Measurements from ENCODE around the gene LMOD1.

The LMOD1 gene

GRCh38 chr1:201887116-201887866 is 59.1 kb downstream of the LMOD1 start:
- Histone ChIP-seq H3K9ac (ENCODE audit: low read depth, low read length) (no peak overlapping the region), H3K9me3 (ENCODE audit: control insufficient read depth, insufficient read depth, low read length) (no peaks in the 10 kb centered on the region), H3K4me1 (ENCODE audit: control insufficient read depth, insufficient read depth, low read length) (peaks cover 12% of the 10 kb centered on the region), H3K4me3 (ENCODE audit: low read depth, low read length) (no peak overlapping the region), H3K36me3 (ENCODE audit: control insufficient read depth, insufficient read depth, low read length) (peaks cover 4% of the 10 kb centered on the region), H3K27me3 (ENCODE audit: control insufficient read depth, insufficient read depth, low read length) (peaks cover 30% of the 10 kb centered on the region)

- H3K4me1 ChIP-seq (ENCODE audit: control insufficient read depth, insufficient read depth, low read length): peaks cover 18% of the 10 kb centered on the region
- no peaks in the 10 kb centered on the region for H3K9me3 ChIP-seq (ENCODE audit: control insufficient read depth, insufficient read depth, low read length)
- peaks cover 30% of the 10 kb centered on the region for H3K27me3 ChIP-seq (ENCODE audit: control insufficient read depth, insufficient read depth, low read length)
- H3K36me3 ChIP-seq (ENCODE audit: control insufficient read depth, insufficient read depth, low read length): peaks cover 4% of the 10 kb centered on the region
- no peak overlapping the region for H3K4me3 ChIP-seq (ENCODE audit: low read depth, low read length)
- no peak overlapping the region for H3K9ac ChIP-seq (ENCODE audit: low read depth, low read length)
Observed at GRCh38 chr1:201886103-201886885, 60.1 kb downstream of the LMOD1 start.

GRCh38 chr1:201885531-201886075 is 60.7 kb downstream of the LMOD1 start:
- Histone ChIP-seq H3K9ac (ENCODE audit: low read depth, low read length) (no peak overlapping the region), H3K4me1 (ENCODE audit: control insufficient read depth, insufficient read depth, low read length) (peaks cover 22% of the 10 kb centered on the region), H3K36me3 (ENCODE audit: control insufficient read depth, insufficient read depth, low read length) (peaks cover under 1% of the 10 kb centered on the region), H3K9me3 (ENCODE audit: control insufficient read depth, insufficient read depth, low read length) (no peaks in the 10 kb centered on the region), H3K4me3 (ENCODE audit: low read depth, low read length) (no peak overlapping the region), H3K27me3 (ENCODE audit: control insufficient read depth, insufficient read depth, low read length) (peaks cover 29% of the 10 kb centered on the region)

GRCh38 chr1:201884425-201884824 is 61.9 kb downstream of the LMOD1 start:
- no peak overlapping the region for H3K9ac ChIP-seq (ENCODE audit: low read depth, low read length)
- peaks cover 19% of the 10 kb centered on the region for H3K27me3 ChIP-seq (ENCODE audit: control insufficient read depth, insufficient read depth, low read length)
- peaks cover 19% of the 10 kb centered on the region for H3K4me1 ChIP-seq (ENCODE audit: control insufficient read depth, insufficient read depth, low read length)
- no peaks in the 10 kb centered on the region for H3K36me3 ChIP-seq (ENCODE audit: control insufficient read depth, insufficient read depth, low read length)
- no peak overlapping the region for H3K4me3 ChIP-seq (ENCODE audit: low read depth, low read length)
- no peaks in the 10 kb centered on the region for H3K9me3 ChIP-seq (ENCODE audit: control insufficient read depth, insufficient read depth, low read length)

- Histone ChIP-seq H3K9ac (ENCODE audit: low read depth, low read length) (no peak overlapping the region), H3K9me3 (ENCODE audit: control insufficient read depth, insufficient read depth, low read length) (no peaks in the 10 kb centered on the region), H3K27me3 (ENCODE audit: control insufficient read depth, insufficient read depth, low read length) (peaks cover 15% of the 10 kb centered on the region), H3K36me3 (ENCODE audit: control insufficient read depth, insufficient read depth, low read length) (no peaks in the 10 kb centered on the region), H3K4me3 (ENCODE audit: low read depth, low read length) (no peak overlapping the region), H3K4me1 (ENCODE audit: control insufficient read depth, insufficient read depth, low read length) (peaks cover 18% of the 10 kb centered on the region)
Observed at GRCh38 chr1:201883786-201884185, 62.6 kb downstream of the LMOD1 start.

- H3K9ac ChIP-seq (ENCODE audit: low read depth, low read length): no peak overlapping the region
- peaks cover 15% of the 10 kb centered on the region for H3K27me3 ChIP-seq (ENCODE audit: control insufficient read depth, insufficient read depth, low read length)
Observed at GRCh38 chr1:201883266-201883665, 63.1 kb downstream of the LMOD1 start.

GRCh38 chr1:201882665-201883132 is 63.6 kb downstream of the LMOD1 start:
- H3K36me3 ChIP-seq (ENCODE audit: control insufficient read depth, insufficient read depth, low read length): no peaks in the 10 kb centered on the region
- H3K4me3 ChIP-seq (ENCODE audit: low read depth, low read length): no peak overlapping the region
- H3K9ac ChIP-seq (ENCODE audit: low read depth, low read length): no peak overlapping the region
- peaks cover 17% of the 10 kb centered on the region for H3K4me1 ChIP-seq (ENCODE audit: control insufficient read depth, insufficient read depth, low read length)
- no peaks in the 10 kb centered on the region for H3K9me3 ChIP-seq (ENCODE audit: control insufficient read depth, insufficient read depth, low read length)
- H3K27me3 ChIP-seq (ENCODE audit: control insufficient read depth, insufficient read depth, low read length): peaks cover 10% of the 10 kb centered on the region

More at GRCh38 chr1:201883266-201883665, 63.1 kb downstream of the LMOD1 start:
- peaks cover 18% of the 10 kb centered on the region for H3K4me1 ChIP-seq (ENCODE audit: control insufficient read depth, insufficient read depth, low read length)
- no peaks in the 10 kb centered on the region for H3K36me3 ChIP-seq (ENCODE audit: control insufficient read depth, insufficient read depth, low read length)
- H3K4me3 ChIP-seq (ENCODE audit: low read depth, low read length): no peak overlapping the region
- no peaks in the 10 kb centered on the region for H3K9me3 ChIP-seq (ENCODE audit: control insufficient read depth, insufficient read depth, low read length)

- Histone ChIP-seq H3K9ac (ENCODE audit: low read depth, low read length) (peak overlapping the region; percentile 38), H3K4me3 (ENCODE audit: low read depth, low read length) (no peak overlapping the region), H3K4me1 (ENCODE audit: control insufficient read depth, insufficient read depth, low read length) (peaks cover 17% of the 10 kb centered on the region), H3K36me3 (ENCODE audit: control insufficient read depth, insufficient read depth, low read length) (no peaks in the 10 kb centered on the region), H3K27me3 (ENCODE audit: control insufficient read depth, insufficient read depth, low read length) (no peaks in the 10 kb centered on the region), H3K9me3 (ENCODE audit: control insufficient read depth, insufficient read depth, low read length) (no peaks in the 10 kb centered on the region)
Observed at GRCh38 chr1:201881617-201882016, 64.7 kb downstream of the LMOD1 start.

- no peaks in the 10 kb centered on the region for H3K36me3 ChIP-seq (ENCODE audit: control insufficient read depth, insufficient read depth, low read length)
- no peaks in the 10 kb centered on the region for H3K9me3 ChIP-seq (ENCODE audit: control insufficient read depth, insufficient read depth, low read length)
- no peaks in the 10 kb centered on the region for H3K27me3 ChIP-seq (ENCODE audit: control insufficient read depth, insufficient read depth, low read length)
- H3K9ac ChIP-seq (ENCODE audit: low read depth, low read length): peak overlapping the region; percentile 38
- H3K4me1 ChIP-seq (ENCODE audit: control insufficient read depth, insufficient read depth, low read length): peaks cover 17% of the 10 kb centered on the region
- no peak overlapping the region for H3K4me3 ChIP-seq (ENCODE audit: low read depth, low read length)
Observed at GRCh38 chr1:201880928-201881571, 65.3 kb downstream of the LMOD1 start.

GRCh38 chr1:201877877-201878401 is 68.4 kb downstream of the LMOD1 start:
- Histone ChIP-seq H3K4me1 (ENCODE audit: control insufficient read depth, insufficient read depth, low read length) (peaks cover 17% of the 10 kb centered on the region), H3K9me3 (ENCODE audit: control insufficient read depth, insufficient read depth, low read length) (no peaks in the 10 kb centered on the region), H3K36me3 (ENCODE audit: control insufficient read depth, insufficient read depth, low read length) (peaks cover 20% of the 10 kb centered on the region), H3K4me3 (ENCODE audit: low read depth, low read length) (no peak overlapping the region), H3K9ac (ENCODE audit: low read depth, low read length) (no peak overlapping the region), H3K27me3 (ENCODE audit: control insufficient read depth, insufficient read depth, low read length) (no peaks in the 10 kb centered on the region)

- no peaks in the 10 kb centered on the region for H3K9me3 ChIP-seq (ENCODE audit: control insufficient read depth, insufficient read depth, low read length)
- H3K27me3 ChIP-seq (ENCODE audit: control insufficient read depth, insufficient read depth, low read length): no peaks in the 10 kb centered on the region
- peaks cover 36% of the 10 kb centered on the region for H3K36me3 ChIP-seq (ENCODE audit: control insufficient read depth, insufficient read depth, low read length)
- H3K9ac ChIP-seq (ENCODE audit: low read depth, low read length): no peak overlapping the region
- no peak overlapping the region for H3K4me3 ChIP-seq (ENCODE audit: low read depth, low read length)
- peaks cover 7% of the 10 kb centered on the region for H3K4me1 ChIP-seq (ENCODE audit: control insufficient read depth, insufficient read depth, low read length)
Observed at GRCh38 chr1:201876148-201876818, 70.1 kb downstream of the LMOD1 start.
